Measurements from ENCODE around the gene CARMIL1. TPM values are rescaled to one million over a fixed set of nuclear protein-coding genes. Genes with fewer than 3 reads are reported as not detected.

CARMIL1 gene
- total RNA-seq, 4 donors from 2014 or later = 14.9 to 23.5 (median 20.3) TPM

GRCh38 chr6:25525078-25525477, 245.9 kb downstream of the CARMIL1 start:
- TF ChIP-seq CTCF (IDR thresholded peaks at IDR 0.05) (no peak), POLR2A (IDR thresholded peaks at IDR 0.05) (no peak)
- intact Hi-C loops (cut with DNase I; ENCODE audit: low total_unique reads) = no loop called here
- DNase-seq (ENCODE audit: low spot score in 2 of 2) = no peak
- H3K4me3 ChIP-seq (ENCODE audit: low read depth, poor library complexity, severe bottlenecking) = no peak overlapping the region
- WGBS, 2 donors = 84 to 88% methylated on average over 3 of the region's 3 CpGs

GRCh38 chr6:25534942-25535631, 255.9 kb downstream of the CARMIL1 start:
- 94 to 96% methylated on average over 5 of the region's 5 CpGs for WGBS, 2 donors
- intact Hi-C loops (cut with DNase I; ENCODE audit: low total_unique reads) = no loop called here

GRCh38 chr6:25535632-25536225, 256.6 kb downstream of the CARMIL1 start:
- intact Hi-C loops (cut with DNase I; ENCODE audit: low total_unique reads) = no loop called here
- TF ChIP-seq CTCF (IDR thresholded peaks at IDR 0.05) (no peak), POLR2A (IDR thresholded peaks at IDR 0.05) (no peak)
- WGBS, 2 donors = 89 to 91% methylated on average over 4 of the region's 4 CpGs
- no peak for DNase-seq (ENCODE audit: low spot score in 2 of 2)
- no peak overlapping the region for H3K4me3 ChIP-seq (ENCODE audit: low read depth, poor library complexity, severe bottlenecking)

More at GRCh38 chr6:25534942-25535631, 255.9 kb downstream of the CARMIL1 start:
- H3K4me3 ChIP-seq (ENCODE audit: low read depth, poor library complexity, severe bottlenecking) = no peak overlapping the region
- TF ChIP-seq POLR2A (IDR thresholded peaks at IDR 0.05) (no peak), CTCF (IDR thresholded peaks at IDR 0.05) (no peak)
- no peak for DNase-seq (ENCODE audit: low spot score in 2 of 2)

- TF ChIP-seq CTCF (IDR thresholded peaks at IDR 0.05) (no peak), POLR2A (IDR thresholded peaks at IDR 0.05) (no peak)
- DNase-seq (ENCODE audit: low spot score in 2 of 2) = no peak
- H3K4me3 ChIP-seq (ENCODE audit: low read depth, poor library complexity, severe bottlenecking) = no peak overlapping the region
- 67 to 78% methylated on average over 4 of the region's 4 CpGs for WGBS, 2 donors
- intact Hi-C loops (cut with DNase I; ENCODE audit: low total_unique reads) = no loop called here
Measured at GRCh38 chr6:25536781-25537180, 257.6 kb downstream of the CARMIL1 start.

- 79 to 82% methylated on average over 8 of the region's 8 CpGs for WGBS, 2 donors
- TF ChIP-seq CTCF (IDR thresholded peaks at IDR 0.05) = no peak
- TF ChIP-seq POLR2A (IDR thresholded peaks at IDR 0.05) = no peak
- DNase-seq (ENCODE audit: low spot score in 2 of 2) = no peak
- intact Hi-C loops (cut with DNase I; ENCODE audit: low total_unique reads) = no loop called here
- H3K4me3 ChIP-seq (ENCODE audit: low read depth, poor library complexity, severe bottlenecking) = no peak overlapping the region
Measured at GRCh38 chr6:25537349-25538018, 258.3 kb downstream of the CARMIL1 start.
